HG03558 (cell line): ENCODE measurements around the gene GSDMA.

Experiments
- ATAC-seq: cut with Tn5 transposase; IDR thresholded peaks from one replicate; pipeline ENCODE4 v1.9.1; 2021; ENCODE audit warnings: moderate number of reproducible peaks; ENCODE audit not compliant: unreplicated experiment; ENCODE audit errors: extremely low read depth

Gene GSDMA

DNA sequence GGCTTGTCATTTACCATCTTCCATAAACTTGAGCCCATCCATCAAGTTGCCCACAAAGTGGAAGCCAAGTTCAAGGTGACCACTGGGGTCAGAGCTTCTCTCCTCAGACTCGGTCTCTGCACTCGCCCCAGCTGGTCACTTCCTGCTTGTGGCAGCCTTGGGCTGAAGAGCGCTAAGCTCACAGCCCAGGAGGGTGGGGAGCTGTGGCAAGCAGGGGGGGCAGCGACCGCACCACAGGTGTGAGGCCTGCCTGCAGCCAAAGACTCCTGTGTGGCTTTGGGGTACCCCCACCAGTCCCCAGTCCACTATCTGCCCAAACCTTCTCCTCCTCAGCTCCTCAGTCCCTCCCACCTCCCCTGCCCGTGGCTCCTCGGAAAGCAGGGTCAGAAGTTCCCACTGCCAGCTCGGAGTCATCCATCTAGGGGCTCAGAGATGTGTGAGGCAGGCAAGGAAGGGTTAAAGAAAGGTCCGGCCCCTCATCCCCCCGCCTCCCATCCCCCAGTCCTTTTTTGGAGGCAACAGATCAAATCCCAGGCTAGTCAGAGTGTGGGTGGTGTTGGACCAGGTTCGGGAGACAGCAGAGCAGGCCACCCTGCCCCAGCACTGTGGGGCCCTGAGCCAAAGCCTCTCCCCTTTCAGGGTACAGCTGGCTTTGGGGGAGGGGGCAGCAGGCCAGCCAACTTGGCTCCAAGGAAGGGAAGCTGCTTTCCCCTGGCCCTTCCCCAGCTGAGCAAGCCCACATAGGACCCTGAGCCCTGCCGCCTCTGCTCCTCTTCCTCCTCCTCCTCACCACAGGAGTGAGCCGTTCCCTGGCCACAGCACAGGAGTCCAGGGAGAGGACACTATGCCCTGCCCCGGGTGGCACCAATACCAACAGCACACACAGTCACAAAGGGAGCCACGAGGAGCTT lies 55.7 kb downstream of the GSDMA start:
- no peak for ATAC-seq

DNA sequence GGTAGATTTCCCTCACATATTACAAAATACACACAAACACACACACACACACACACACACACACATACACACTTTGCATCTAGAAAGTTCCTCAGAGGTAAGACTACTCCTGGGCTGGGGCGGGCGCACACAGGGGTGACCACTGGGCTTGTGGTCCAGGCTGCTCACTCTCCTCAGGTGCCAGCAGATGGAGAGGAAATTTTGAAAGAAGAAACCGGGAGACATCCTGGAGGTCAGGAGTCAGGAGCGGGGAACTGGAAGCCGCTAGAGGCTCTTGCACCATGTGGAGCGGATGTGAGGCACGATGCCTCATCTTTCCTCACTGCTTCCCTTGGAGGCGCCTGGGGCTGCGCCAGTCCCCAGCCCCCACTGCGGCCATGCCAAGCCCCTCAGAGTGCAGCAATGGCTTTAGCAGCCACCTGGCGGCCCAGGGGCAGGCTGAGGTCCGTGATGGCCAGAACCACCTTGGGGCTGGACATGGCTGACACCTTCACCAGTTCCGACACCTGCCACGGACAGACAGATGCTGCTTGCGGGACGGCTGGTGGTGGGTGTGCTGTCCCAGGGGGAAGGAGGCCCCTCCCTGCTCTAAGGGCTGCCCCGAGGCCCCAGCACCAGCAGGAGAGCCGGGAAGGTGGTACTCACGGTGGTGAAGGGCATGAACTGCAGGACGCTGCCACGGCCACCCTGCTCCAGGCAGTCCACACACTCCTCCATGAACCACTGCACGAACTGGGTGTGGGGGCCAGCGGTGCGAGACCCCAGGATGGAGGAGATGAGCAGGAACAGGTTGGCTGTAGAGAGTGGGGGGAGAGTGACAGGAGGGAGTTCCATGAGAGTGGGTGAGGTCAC lies 56.6 kb downstream of the GSDMA start:
- no peak for ATAC-seq

GRCh38 chr17:40020146-40020545 lies 57.3 kb downstream of the GSDMA start:
- no peak for ATAC-seq

- no peak for ATAC-seq
Observed at GRCh38 chr17:40021451-40021971, 58.7 kb downstream of the GSDMA start.

- ATAC-seq: no peak
Observed at GRCh38 chr17:40022497-40022896, 59.7 kb downstream of the GSDMA start.

DNA sequence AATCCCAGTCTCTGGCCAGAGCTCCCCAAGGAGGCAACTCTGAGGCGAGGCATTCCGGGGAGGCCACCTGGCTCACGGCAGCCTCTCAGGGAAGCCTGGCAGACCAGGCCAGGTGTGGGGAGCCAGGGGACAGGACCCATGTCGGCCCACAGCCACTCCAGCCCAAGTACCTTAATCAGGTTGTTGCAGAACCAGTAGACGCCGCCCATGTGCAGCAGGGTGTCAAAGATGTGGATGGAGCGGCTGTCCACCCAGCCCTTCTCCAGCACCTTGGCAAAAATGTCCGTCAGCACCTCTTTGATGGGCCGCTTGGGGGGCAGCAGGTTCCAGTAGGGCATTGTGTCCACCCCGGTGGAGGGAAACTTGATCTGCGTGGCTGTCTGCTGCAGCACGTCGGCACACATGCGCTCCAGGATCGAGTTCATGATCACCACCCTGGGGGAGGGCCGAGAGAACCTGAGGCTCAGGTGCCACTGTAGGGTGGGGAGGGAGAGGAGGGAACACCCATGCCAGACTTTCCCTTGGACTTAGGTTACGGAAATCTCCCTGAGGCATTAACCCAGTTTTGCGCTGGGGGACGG lies 60.2 kb downstream of the GSDMA start:
- ATAC-seq: no peak

GRCh38 chr17:40023590-40024292 lies 60.9 kb downstream of the GSDMA start:
- no peak for ATAC-seq

DNA sequence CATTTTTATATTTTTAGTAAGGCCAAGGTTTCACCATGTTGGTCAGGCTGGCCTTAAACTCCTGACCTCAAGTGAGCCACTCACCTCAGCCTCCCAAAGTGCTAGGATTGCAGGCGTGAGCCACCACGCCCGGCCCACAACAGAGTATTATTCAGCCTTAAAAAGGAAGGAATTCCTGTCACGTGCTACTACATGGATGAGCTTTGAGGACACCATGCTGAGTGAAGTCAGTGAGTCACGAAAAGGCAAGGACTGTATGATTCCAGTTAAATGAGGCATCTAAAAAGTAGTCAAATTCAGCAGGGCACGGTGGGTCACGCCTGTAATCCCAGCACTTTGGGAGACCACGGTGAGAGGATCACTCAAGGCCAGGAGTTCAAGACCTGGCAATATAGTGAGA lies 62.1 kb downstream of the GSDMA start:
- ATAC-seq: no peak

GRCh38 chr17:40025559-40025958 lies 62.8 kb downstream of the GSDMA start:
- ATAC-seq: no peak

- ATAC-seq: no peak
Observed at GRCh38 chr17:40025991-40026815, 63.4 kb downstream of the GSDMA start.

DNA sequence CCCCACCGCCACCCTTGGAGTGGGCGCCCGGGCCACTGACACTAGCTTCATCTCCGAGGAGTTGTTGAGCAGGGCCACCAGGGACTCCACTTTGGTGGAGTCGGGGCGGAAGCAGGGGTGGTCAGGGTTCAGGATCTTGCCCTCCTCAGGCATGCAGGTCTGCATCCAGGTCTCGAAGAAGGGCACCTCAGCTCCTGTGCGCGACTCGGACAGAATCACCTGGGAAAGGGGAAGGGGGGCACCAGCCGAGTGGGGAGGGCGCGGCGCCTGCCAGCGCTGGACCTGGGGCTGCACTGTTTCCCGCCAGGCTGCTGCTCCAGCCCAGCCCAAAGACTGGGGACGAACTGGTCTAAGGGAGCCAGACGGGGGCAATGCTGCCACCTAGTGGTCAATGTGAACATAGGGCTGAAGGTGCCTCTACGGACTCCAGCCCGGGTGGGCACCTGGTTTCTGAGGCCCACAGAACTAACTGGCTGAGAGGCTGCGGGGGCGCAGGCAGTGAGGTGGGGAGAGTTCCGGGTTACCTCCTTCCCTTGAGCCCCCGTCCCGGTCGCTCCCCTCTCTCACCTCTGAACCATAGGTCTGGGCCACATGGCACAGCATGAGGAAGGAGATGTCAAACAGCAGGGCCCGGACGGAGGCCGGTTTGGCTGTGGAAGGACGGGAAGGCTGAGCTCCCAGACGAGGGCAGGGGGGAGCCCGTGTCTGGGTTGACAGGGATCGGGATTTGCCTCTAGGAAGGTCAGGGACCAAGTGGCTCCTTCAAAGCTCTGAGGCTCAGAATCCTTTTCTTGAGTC lies 64.2 kb downstream of the GSDMA start:
- ATAC-seq: no peak
